BLaER1 (cell line): ENCODE results near the gene NXF1.
"Not testable (repeated sequence)": the region's sequence is repeated elsewhere in the genome, so short reads cannot be mapped to it uniquely, and the experiment has no call there.

ENCODE experiments used
- H3K27ac ChIP-seq: shearing (Covaris generic); formaldehyde crosslinking; 2 replicates; pipeline ENCODE4 v1.8.1; 2022
- H3K27me3 ChIP-seq: shearing (Covaris generic); formaldehyde crosslinking; 2 replicates; pipeline ENCODE4 v1.8.1; 2022
- H3K36me3 ChIP-seq: shearing (Covaris generic); formaldehyde crosslinking; 2 replicates; pipeline ENCODE4 v1.8.1; 2022
- H3K4me1 ChIP-seq: shearing (Covaris generic); formaldehyde crosslinking; 2 replicates; pipeline ENCODE4 v1.8.1; 2022
- H3K4me2 ChIP-seq: shearing (Covaris generic); formaldehyde crosslinking; 2 replicates; pipeline ENCODE4 v1.8.1; 2022
- H3K4me3 ChIP-seq: shearing (Covaris generic); formaldehyde crosslinking; 2 replicates; pipeline ENCODE4 v1.8.1; 2022
- H3K9ac ChIP-seq: shearing (Covaris generic); formaldehyde crosslinking; 2 replicates; pipeline ENCODE4 v1.8.1; 2022
- H3K9me3 ChIP-seq: shearing (Covaris generic); formaldehyde crosslinking; 2 replicates; pipeline ENCODE4 v1.8.1; 2022
- H4K20me1 ChIP-seq: shearing (Covaris generic); formaldehyde crosslinking; 2 replicates; pipeline ENCODE4 v1.8.1; 2022
- Cebpa-rat ChIP-seq: shearing (Covaris generic); IDR thresholded peaks from 2 replicates; pipeline ENCODE4 v1.8.1; 2022

The NXF1 gene

GRCh38 chr11:62771144-62772021, 33.9 kb downstream of the NXF1 start, which contains the start of gene TAF6L:
TSS of gene TAF6L (plus strand) at chr11:62771396. CDS start at chr11:62775784, 4,388 bp downstream.
- no peaks in the 10 kb centered on the region for H3K9me3 ChIP-seq
- H3K4me1 ChIP-seq: peaks cover 35% of the 10 kb centered on the region
- H3K27me3 ChIP-seq: no peaks in the 10 kb centered on the region
- peak within 1 kb of the TSS; percentile 80 for H3K9ac ChIP-seq
- H3K4me3 ChIP-seq: peak within 1 kb of the TSS; percentile 74
- H4K20me1 ChIP-seq: no peaks in the 10 kb centered on the region
- H3K4me2 ChIP-seq: peak within 1 kb of the TSS; percentile 99
- H3K36me3 ChIP-seq: peaks cover 41% of the 10 kb centered on the region
- H3K27ac ChIP-seq: peak within 1 kb of the TSS; percentile 78
- TF ChIP-seq Cebpa-rat: no peak

GRCh38 chr11:62770778-62771143, 34.5 kb downstream of the NXF1 start:
- H4K20me1 ChIP-seq: no peaks in the 10 kb centered on the region
- TF ChIP-seq Cebpa-rat: no peak
- H3K4me2 ChIP-seq: peak overlapping the region; percentile 99
- peak overlapping the region; percentile 80 for H3K9ac ChIP-seq
- H3K4me1 ChIP-seq: peaks cover 35% of the 10 kb centered on the region
- peak overlapping the region; percentile 78 for H3K27ac ChIP-seq
- H3K27me3 ChIP-seq: no peaks in the 10 kb centered on the region
- H3K4me3 ChIP-seq: peak overlapping the region; percentile 74
- peaks cover 41% of the 10 kb centered on the region for H3K36me3 ChIP-seq
- H3K9me3 ChIP-seq: no peaks in the 10 kb centered on the region

- H3K9me3 ChIP-seq, H4K20me1 ChIP-seq, H3K27me3 ChIP-seq: not testable (repeated sequence)
- H3K4me3 ChIP-seq: peak overlapping the region; percentile 80
- H3K27ac ChIP-seq: 0 out of 2 replicates have a peak overlapping the region, but pooled peaks have one; percentile 30
- H3K4me1 ChIP-seq: peaks cover 20% of the 10 kb centered on the region
- peak overlapping the region; percentile 48; the same call in 1 of the 2 replicates for H3K9ac ChIP-seq
- peak overlapping the region; percentile 61 for H3K4me2 ChIP-seq
- H3K36me3 ChIP-seq: peaks cover 24% of the 10 kb centered on the region
Measured at GRCh38 chr11:62760867-62761227, 44.4 kb downstream of the NXF1 start.

- H3K27me3 ChIP-seq: no peaks in the 10 kb centered on the region
- peaks cover 30% of the 10 kb centered on the region for H3K4me1 ChIP-seq
- peaks cover 2% of the 10 kb centered on the region; the same call in 1 of the 2 replicates for H3K36me3 ChIP-seq
- peaks cover 4% of the 10 kb centered on the region; the same call in 1 of the 2 replicates for H4K20me1 ChIP-seq
- no peak overlapping the region for H3K4me2 ChIP-seq
- H3K27ac ChIP-seq: no peak overlapping the region
- H3K9ac ChIP-seq: no peak overlapping the region
- no peak overlapping the region for H3K4me3 ChIP-seq
- H3K9me3 ChIP-seq: no peaks in the 10 kb centered on the region
- TF ChIP-seq Cebpa-rat: no peak
Measured at GRCh38 chr11:62757846-62758788, 47.1 kb downstream of the NXF1 start.

- Histone ChIP-seq H3K9ac (no peak overlapping the region), H3K4me1 (peaks cover 27% of the 10 kb centered on the region), H4K20me1 (peaks cover 6% of the 10 kb centered on the region; the same call in 1 of the 2 replicates), H3K9me3 (no peaks in the 10 kb centered on the region), H3K27me3 (no peaks in the 10 kb centered on the region), H3K4me2 (peak overlapping the region; percentile 81; the same call in 1 of the 2 replicates), H3K36me3 (peaks cover 23% of the 10 kb centered on the region), H3K4me3 (no peak overlapping the region), H3K27ac (no peak overlapping the region)
- TF ChIP-seq Cebpa-rat: no peak
Measured at GRCh38 chr11:62755086-62755615, 50.1 kb downstream of the NXF1 start.

GRCh38 chr11:62753736-62754603, 51.3 kb downstream of the NXF1 start, which contains the start of gene ZBTB3:
TSS of gene ZBTB3 (minus strand) at chr11:62754160. CDS start at chr11:62753664, 496 bp downstream.
- Histone ChIP-seq H3K4me2 (peak within 1 kb of the TSS; percentile 96), H3K4me1 (peaks cover 37% of the 10 kb centered on the region), H3K4me3 (peak within 1 kb of the TSS; percentile 73), H3K36me3 (peaks cover 27% of the 10 kb centered on the region), H3K9me3 (no peaks in the 10 kb centered on the region), H4K20me1 (peaks cover 6% of the 10 kb centered on the region; the same call in 1 of the 2 replicates), H3K27ac (peak within 1 kb of the TSS; percentile 95), H3K9ac (peak within 1 kb of the TSS; percentile 91), H3K27me3 (no peaks in the 10 kb centered on the region)
- TF ChIP-seq Cebpa-rat: no peak

GRCh38 chr11:62752994-62753735, 52.1 kb downstream of the NXF1 start:
- Histone ChIP-seq H4K20me1 (peaks cover 6% of the 10 kb centered on the region; the same call in 1 of the 2 replicates), H3K4me1 (peaks cover 45% of the 10 kb centered on the region), H3K4me3 (peak overlapping the region; percentile 73), H3K9me3 (no peaks in the 10 kb centered on the region), H3K9ac (peak overlapping the region; percentile 91; the same call in 1 of the 2 replicates), H3K36me3 (peaks cover 27% of the 10 kb centered on the region), H3K27me3 (no peaks in the 10 kb centered on the region), H3K27ac (peak overlapping the region; percentile 95), H3K4me2 (peak overlapping the region; percentile 96)
- TF ChIP-seq Cebpa-rat: no peak

- peak overlapping the region; percentile 96 for H3K4me2 ChIP-seq
- no peak overlapping the region for H3K9ac ChIP-seq
- H3K9me3 ChIP-seq: no peaks in the 10 kb centered on the region
- H3K4me1 ChIP-seq: peaks cover 54% of the 10 kb centered on the region
- H3K36me3 ChIP-seq: peaks cover 27% of the 10 kb centered on the region
- H3K4me3 ChIP-seq: no peak overlapping the region
- peaks cover 6% of the 10 kb centered on the region; the same call in 1 of the 2 replicates for H4K20me1 ChIP-seq
- no peaks in the 10 kb centered on the region for H3K27me3 ChIP-seq
- no peak overlapping the region for H3K27ac ChIP-seq
- TF ChIP-seq Cebpa-rat: no peak
Measured at GRCh38 chr11:62752177-62752785, 53.0 kb downstream of the NXF1 start.

GRCh38 chr11:62749931-62750330, 55.3 kb downstream of the NXF1 start:
- H3K4me3 ChIP-seq, H3K4me2 ChIP-seq, H4K20me1 ChIP-seq, H3K27ac ChIP-seq, H3K27me3 ChIP-seq, H3K9me3 ChIP-seq, H3K9ac ChIP-seq: not testable (repeated sequence)
- Histone ChIP-seq H3K4me1 (peaks cover 64% of the 10 kb centered on the region), H3K36me3 (peaks cover 27% of the 10 kb centered on the region)
